Progenitor cell of endocrine pancreas (in vitro differentiated cells): ENCODE measurements around the gene C1orf52. TPM values are rescaled to one million over a fixed set of nuclear protein-coding genes. Genes with fewer than 3 reads are reported as not detected.
A peak's percentile ranks its signal among the peaks of the same experiment; 100 is the strongest.

Source experiments
- DNase-seq: peaks from one replicate; pipeline ENCODE4 v3.0.0; 2021; ENCODE audit warnings: low spot score; ENCODE audit not compliant: unreplicated experiment
- H3K27ac Mint-ChIP-seq: 2 replicates; pipeline ENCODE4 v1.8.0; 2021; ENCODE audit warnings: mild to moderate bottlenecking, moderate library complexity, mixed read lengths
- H3K27me3 Mint-ChIP-seq: 2 replicates; pipeline ENCODE4 v1.8.0; 2021; ENCODE audit warnings: mixed read lengths
- H3K36me3 Mint-ChIP-seq: 2 replicates; pipeline ENCODE4 v1.8.0; 2022; ENCODE audit warnings: mixed read lengths; ENCODE audit not compliant: insufficient read depth
- H3K4me1 Mint-ChIP-seq: 2 replicates; pipeline ENCODE4 v1.8.0; 2021; ENCODE audit warnings: low read depth, mixed read lengths
- H3K4me3 Mint-ChIP-seq: 2 replicates; pipeline ENCODE4 v1.8.0; 2021; ENCODE audit warnings: low read depth, mild to moderate bottlenecking, moderate library complexity, mixed read lengths
- H3K9me3 Mint-ChIP-seq: 2 replicates; pipeline ENCODE4 v1.8.0; 2021; ENCODE audit warnings: low read depth, mixed read lengths
- CTCF ChIP-seq: fragments of 200-600 bp; sonication (generic); IDR thresholded peaks from one replicate; pipeline ENCODE4 v1.5.0; 2021; ENCODE audit warnings: antibody characterized with exemption, mild to moderate bottlenecking; ENCODE audit not compliant: unreplicated experiment
- total RNA-seq: library from RNA; stranded (reverse); gene quantifications from 2 replicates; pipeline ENCODE4 v1.2.1, GENCODE V29; 2021

The C1orf52 gene
- total RNA-seq, 1 donor from 2014 or later: 42.2 TPM

DNA sequence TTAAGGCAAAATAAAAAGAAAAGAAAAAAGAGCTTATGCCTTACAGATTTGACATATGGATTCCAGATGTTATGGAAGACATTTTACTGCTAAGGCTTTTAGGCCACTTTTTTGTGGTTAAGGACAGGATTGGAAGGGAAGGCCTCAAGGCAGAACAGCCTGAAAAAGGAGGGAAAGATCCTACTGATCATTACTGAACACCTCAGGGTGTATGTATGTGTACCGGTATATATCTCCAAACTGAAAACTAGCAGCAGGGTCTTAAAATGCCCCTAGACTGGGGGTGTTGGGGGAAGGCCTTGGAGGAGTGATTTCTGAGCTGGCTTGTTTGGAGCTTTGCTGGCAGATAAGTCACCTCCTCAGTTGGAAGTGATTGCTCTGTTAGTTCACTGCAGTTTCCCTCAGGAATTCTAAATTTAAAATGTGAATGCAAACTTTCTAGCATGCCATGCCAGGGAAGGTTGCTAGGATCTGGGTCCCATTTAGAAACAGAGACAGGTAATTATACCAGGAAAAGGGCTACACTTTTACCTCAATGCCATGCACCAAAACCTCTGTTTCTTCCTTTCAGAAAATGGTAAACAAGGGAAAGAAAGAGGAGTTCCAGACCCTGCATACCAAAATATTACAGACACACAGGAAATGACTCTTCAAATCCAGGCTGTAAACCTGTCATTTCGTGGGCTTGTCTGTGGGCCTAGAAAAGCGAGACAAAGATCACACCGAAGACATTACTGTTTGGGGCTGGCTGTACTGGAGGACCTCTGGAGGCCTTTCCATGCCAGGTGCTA lies 15.0 kb downstream of the C1orf52 start:
- no peak overlapping the region for H3K27ac Mint-ChIP-seq
- H3K27me3 Mint-ChIP-seq: no peaks in the 10 kb centered on the region
- H3K36me3 Mint-ChIP-seq: peaks cover 4% of the 10 kb centered on the region
- no peak overlapping the region for H3K4me3 Mint-ChIP-seq
- no peak for DNase-seq
- peaks cover 23% of the 10 kb centered on the region for H3K4me1 Mint-ChIP-seq
- H3K9me3 Mint-ChIP-seq: peaks cover 5% of the 10 kb centered on the region
- TF ChIP-seq CTCF: no peak

GRCh38 chr1:85243372-85243771 lies 16.1 kb downstream of the C1orf52 start:
- DNase-seq: no peak
- Mint-ChIP-seq H3K4me3 (no peak overlapping the region), H3K9me3 (no peaks in the 10 kb centered on the region), H3K27me3 (no peaks in the 10 kb centered on the region), H3K4me1 (peaks cover 23% of the 10 kb centered on the region), H3K36me3 (peaks cover 2% of the 10 kb centered on the region), H3K27ac (no peak overlapping the region)
- TF ChIP-seq CTCF: no peak

GRCh38 chr1:85240643-85241042 lies 18.8 kb downstream of the C1orf52 start:
- peak overlapping the region; percentile 41 for H3K27ac Mint-ChIP-seq

GRCh38 chr1:85240174-85240601 lies 19.3 kb downstream of the C1orf52 start:
- no peak overlapping the region for H3K4me3 Mint-ChIP-seq
- H3K9me3 Mint-ChIP-seq: no peaks in the 10 kb centered on the region
- peak overlapping the region; percentile 41 for H3K27ac Mint-ChIP-seq
- H3K4me1 Mint-ChIP-seq: peaks cover 20% of the 10 kb centered on the region
- H3K36me3 Mint-ChIP-seq: no peaks in the 10 kb centered on the region
- TF ChIP-seq CTCF: no peak
- no peak for DNase-seq
- no peaks in the 10 kb centered on the region for H3K27me3 Mint-ChIP-seq

More at GRCh38 chr1:85240643-85241042, 18.8 kb downstream of the C1orf52 start:
- TF ChIP-seq CTCF: no peak
- Mint-ChIP-seq H3K4me3 (no peak overlapping the region), H3K4me1 (peaks cover 23% of the 10 kb centered on the region), H3K9me3 (no peaks in the 10 kb centered on the region), H3K36me3 (no peaks in the 10 kb centered on the region), H3K27me3 (no peaks in the 10 kb centered on the region)
- DNase-seq: no peak

- TF ChIP-seq CTCF: no peak
- Mint-ChIP-seq H3K4me1 (peaks cover 11% of the 10 kb centered on the region), H3K4me3 (no peak overlapping the region), H3K36me3 (no peaks in the 10 kb centered on the region), H3K9me3 (no peaks in the 10 kb centered on the region), H3K27ac (no peak overlapping the region), H3K27me3 (no peaks in the 10 kb centered on the region)
- no peak for DNase-seq
Measured at GRCh38 chr1:85237613-85238012, 21.8 kb downstream of the C1orf52 start.
